GM23338 (cell line): ENCODE results near the gene ATP12A. TPM values are rescaled to one million over a fixed set of nuclear protein-coding genes. Genes with fewer than 3 reads are reported as not detected.

ENCODE experiments used
- ATAC-seq: fragments of 200-7000 bp; cut with Tn5 transposase; 3 replicates; pipeline ENCODE4 v1.9.1; 2020
- DNase-seq: peaks from one replicate; pipeline ENCODE4 v3.0.0-alpha.2; 2015; ENCODE audit warnings: low spot score
- H2AFZ ChIP-seq: fragments of 200-600 bp; sonication (generic); 2 replicates; pipeline ENCODE4 v1.8.0; 2016; ENCODE audit warnings: antibody characterized with exemption, mild to moderate bottlenecking, moderate library complexity
- H3F3A ChIP-seq: fragments of 200-600 bp; sonication (generic); replicated peaks from 2 replicates; pipeline ENCODE4 v1.8.0; 2017; ENCODE audit warnings: antibody characterized with exemption, mixed run types, low read depth
- H3K27ac ChIP-seq: fragments of 200-600 bp; sonication (generic); 2 replicates; pipeline ENCODE4 v1.6.1; 2016; ENCODE audit warnings: low read depth
- H3K27me3 ChIP-seq: fragments of 200-600 bp; sonication (generic); 2 replicates; pipeline ENCODE4 v1.8.0; 2016; ENCODE audit warnings: mild to moderate bottlenecking, mixed run types, moderate library complexity; ENCODE audit not compliant: insufficient read depth
- H3K36me3 ChIP-seq: fragments of 200-600 bp; sonication (generic); 2 replicates; pipeline ENCODE4 v1.8.0; 2016; ENCODE audit warnings: mild to moderate bottlenecking; ENCODE audit not compliant: insufficient read depth
- H3K4me1 ChIP-seq: fragments of 200-600 bp; sonication (generic); 2 replicates; pipeline ENCODE4 v1.8.0; 2016; ENCODE audit warnings: mild to moderate bottlenecking, moderate library complexity; ENCODE audit not compliant: insufficient read depth
- H3K4me2 ChIP-seq: fragments of 200-600 bp; sonication (generic); 2 replicates; pipeline ENCODE4 v1.7.1; 2017; ENCODE audit warnings: mixed run types
- H3K4me3 ChIP-seq: fragments of 200-600 bp; sonication (generic); 2 replicates; pipeline ENCODE4 v1.6.1; 2016; ENCODE audit warnings: mixed run types
- H3K79me2 ChIP-seq: fragments of 200-600 bp; sonication (generic); replicated peaks from 2 replicates; pipeline ENCODE4 v1.8.0; 2017; ENCODE audit warnings: mild to moderate bottlenecking; ENCODE audit not compliant: insufficient read depth
- H3K9me2 ChIP-seq: fragments of 200-600 bp; sonication (generic); 2 replicates; pipeline ENCODE4 v1.8.0; 2017; ENCODE audit not compliant: insufficient read depth
- H4K20me1 ChIP-seq: fragments of 200-600 bp; sonication (generic); replicated peaks from 2 replicates; pipeline ENCODE4 v1.8.0; 2017; ENCODE audit warnings: mild to moderate bottlenecking; ENCODE audit not compliant: insufficient read depth
- H3K27ac Mint-ChIP-seq: 2 replicates; pipeline ENCODE4 v1.8.0; 2020; ENCODE audit warnings: inconsistent platforms, mild to moderate bottlenecking, moderate library complexity, mixed read lengths
- H3K27me3 Mint-ChIP-seq: 3 replicates; pipeline ENCODE4 v1.8.0; 2022; ENCODE audit warnings: low read depth, mild to moderate bottlenecking, moderate library complexity, mixed read lengths, inconsistent platforms; ENCODE audit not compliant: insufficient read depth, poor library complexity
- H3K36me3 Mint-ChIP-seq: 3 replicates; pipeline ENCODE4 v1.8.0; 2021; ENCODE audit warnings: low read depth, mild to moderate bottlenecking, inconsistent platforms, moderate library complexity, mixed read lengths
- H3K4me1 Mint-ChIP-seq: 3 replicates; pipeline ENCODE4 v1.8.0; 2020; ENCODE audit warnings: mild to moderate bottlenecking, inconsistent platforms, mixed read lengths
- H3K4me3 Mint-ChIP-seq: 3 replicates; pipeline ENCODE4 v1.8.0; 2021; ENCODE audit warnings: moderate library complexity, mild to moderate bottlenecking, inconsistent platforms, mixed read lengths
- H3K9me3 Mint-ChIP-seq: 3 replicates; pipeline ENCODE4 v1.8.0; 2020; ENCODE audit warnings: moderate library complexity, mild to moderate bottlenecking, inconsistent platforms, mixed read lengths
- CREB1 ChIP-seq: fragments of 250-450 bp; sonication (Bioruptor Pico); IDR thresholded peaks from 2 replicates; pipeline ENCODE4 v1.5.0; 2020; ENCODE audit warnings: low read depth, mild to moderate bottlenecking, moderate library complexity
- CTCF ChIP-seq, 2 experiments: fragments of 200-600 bp in 1 of 2; sonication (generic) in 1 of 2; conservative IDR thresholded peaks; 2 replicates each; pipeline versions ENCODE4 v1.5.1 to v1.6.1; 2016 to 2017; ENCODE audit warnings: antibody characterized with exemption in 2 of 2, low read depth in 2 of 2, mild to moderate bottlenecking in 2 of 2, moderate library complexity in 1 of 2
- ETS1 ChIP-seq: IDR thresholded peaks from 2 replicates; pipeline ENCODE4 v1.6.1; 2016; ENCODE audit warnings: antibody characterized with exemption
- EZH2 ChIP-seq: fragments of 200-600 bp; sonication (generic); IDR thresholded peaks from one replicate; pipeline ENCODE4 v1.8.0; 2017; ENCODE audit warnings: antibody characterized with exemption, mild to moderate bottlenecking, low read depth; ENCODE audit not compliant: unreplicated experiment
- EZH2phosphoT487 ChIP-seq: fragments of 200-600 bp; sonication (generic); IDR thresholded peaks from one replicate; pipeline ENCODE4 v1.8.1; 2018; ENCODE audit warnings: antibody characterized with exemption; ENCODE audit not compliant: unreplicated experiment
- JUNB ChIP-seq: IDR thresholded peaks from one replicate; pipeline ENCODE4 v1.6.1; 2016; ENCODE audit warnings: antibody characterized with exemption; ENCODE audit not compliant: unreplicated experiment
- NANOG ChIP-seq: IDR thresholded peaks from 2 replicates; pipeline ENCODE4 v1.6.1; 2016; ENCODE audit warnings: antibody characterized with exemption, borderline replicate concordance
- POLR2AphosphoS5 ChIP-seq: IDR thresholded peaks from 2 replicates; pipeline ENCODE4 v1.6.1; 2016; ENCODE audit warnings: antibody characterized with exemption, low read depth
- REST ChIP-seq: IDR thresholded peaks from one replicate; pipeline ENCODE4 v1.6.1; 2018; ENCODE audit warnings: antibody characterized with exemption; ENCODE audit not compliant: unreplicated experiment
- STAT1 ChIP-seq: IDR thresholded peaks from one replicate; pipeline ENCODE4 v1.6.1; 2016; ENCODE audit warnings: antibody characterized with exemption; ENCODE audit not compliant: unreplicated experiment
- ZNF114 ChIP-seq: fragments of 250-450 bp; sonication (Bioruptor Pico); IDR thresholded peaks from 2 replicates; pipeline ENCODE4 v1.5.0; 2020; ENCODE audit warnings: mild to moderate bottlenecking, moderate library complexity
- ZNF331 ChIP-seq: fragments of 250-450 bp; sonication (Bioruptor Pico); IDR thresholded peaks from 2 replicates; pipeline ENCODE4 v1.5.0; 2020; ENCODE audit warnings: low read depth, mild to moderate bottlenecking, moderate library complexity
- polyA plus RNA-seq: library from polyadenylated mRNA; unstranded; fragments of >200 nt; fragmentation: Nextera tagmentation; extraction: Ambion mirVana; gene quantifications from 2 replicates; pipeline ENCODE4 v1.2.1, GENCODE V29; 2016
- total RNA-seq: library from RNA; depleted of rRNA; stranded (reverse); fragments of >200 nt; shearing (Covaris generic); gene quantifications from 2 replicates; pipeline ENCODE4 v1.2.3, GENCODE V29; 2014

ATP12A gene
- total and polyA plus RNA-seq, 2 experiments from 2014 or later, result 0.40 to 1.0 TPM

- H3K27me3 ChIP-seq, result peaks cover 68% of the 10 kb centered on the region
- no peak overlapping the region for H3K4me3 Mint-ChIP-seq
Measured at GRCh38 chr13:24744247-24744646, 64.0 kb downstream of the ATP12A start.

GRCh38 chr13:24745516-24745860, 65.3 kb downstream of the ATP12A start:
- no peaks in the 10 kb centered on the region for H3K36me3 ChIP-seq
- no peaks in the 10 kb centered on the region for H3K79me2 ChIP-seq
- peaks cover 7% of the 10 kb centered on the region; the same call in 2 of the 3 replicates for H3K9me3 Mint-ChIP-seq
- H3K4me3 ChIP-seq, result peak overlapping the region; percentile 60
- peaks cover 81% of the 10 kb centered on the region for H3K27me3 ChIP-seq
- no peak overlapping the region for H3K27ac Mint-ChIP-seq
- H3K4me3 Mint-ChIP-seq, result peak overlapping the region; percentile 63
- H3K4me2 ChIP-seq, result peak overlapping the region; percentile 92
- H4K20me1 ChIP-seq, result no peaks in the 10 kb centered on the region
- H3K9me2 ChIP-seq, result no peaks in the 10 kb centered on the region
- H3K36me3 Mint-ChIP-seq, result no peaks in the 10 kb centered on the region
- peaks cover 23% of the 10 kb centered on the region for H3K4me1 Mint-ChIP-seq
- H3K27me3 Mint-ChIP-seq, result peaks cover 73% of the 10 kb centered on the region
- H3K27ac ChIP-seq, result no peak overlapping the region
- peaks cover 3% of the 10 kb centered on the region for H3K4me1 ChIP-seq
- DNase-seq (peak; percentile 22), ATAC-seq (no peak)
- H2AFZ ChIP-seq, result peak overlapping the region; percentile 95; the same call in 1 of the 2 replicates
- H3F3A ChIP-seq, result no peaks in the 10 kb centered on the region
- TF ChIP-seq ZNF331 (no peak), ZNF114 (CRISPR knock-in tag) (no peak), CREB1 (CRISPR knock-in tag) (no peak), CTCF (conservative IDR thresholded peaks at IDR 0.05; ENCODE audit: low read depth in 2 of 2) (no peak), EZH2 (no peak), JUNB (no peak), ETS1 (no peak), EZH2phosphoT487 (no peak), REST (no peak), POLR2AphosphoS5 (no peak), STAT1 (no peak), NANOG (no peak)

More at GRCh38 chr13:24744247-24744646, 64.0 kb downstream of the ATP12A start:
- Mint-ChIP-seq H3K27me3 (peaks cover 65% of the 10 kb centered on the region), H3K4me1 (peaks cover 23% of the 10 kb centered on the region), H3K36me3 (no peaks in the 10 kb centered on the region), H3K27ac (no peak overlapping the region), H3K9me3 (peaks cover 7% of the 10 kb centered on the region; the same call in 2 of the 3 replicates)
- ATAC-seq (no peak), DNase-seq (no peak)
- Histone ChIP-seq H3K27ac (no peak overlapping the region), H3K4me2 (no peak overlapping the region), H3K36me3 (no peaks in the 10 kb centered on the region), H3K9me2 (no peaks in the 10 kb centered on the region), H3K79me2 (no peaks in the 10 kb centered on the region), H4K20me1 (no peaks in the 10 kb centered on the region), H3F3A (no peaks in the 10 kb centered on the region), H3K4me1 (peaks cover 3% of the 10 kb centered on the region), H2AFZ (no peak overlapping the region), H3K4me3 (no peak overlapping the region)
- no peak for TF ChIP-seq STAT1
- TF ChIP-seq EZH2phosphoT487, result no peak
- TF ChIP-seq ETS1, result no peak
- no peak for TF ChIP-seq EZH2
- TF ChIP-seq JUNB, result no peak
- no peak for TF ChIP-seq NANOG
- no peak for TF ChIP-seq ZNF331
- TF ChIP-seq POLR2AphosphoS5, result no peak
- TF ChIP-seq ZNF114 (CRISPR knock-in tag), result no peak
